ENCODE results near the gene ESR1.

Gene ESR1

GRCh38 chr6:152085451-152085921 is 278.0 kb downstream of the ESR1 start:
- TF ChIP-seq CTCF (conservative IDR thresholded peaks at IDR 0.05; ENCODE audit: control insufficient read depth, insufficient read depth, low read depth, low read length): no peak
- DNase-seq (ENCODE audit: low read depth): peak; percentile 48
- no peak overlapping the region for H3K4me3 ChIP-seq (ENCODE audit: control insufficient read depth, low read depth, low read length)

DNA sequence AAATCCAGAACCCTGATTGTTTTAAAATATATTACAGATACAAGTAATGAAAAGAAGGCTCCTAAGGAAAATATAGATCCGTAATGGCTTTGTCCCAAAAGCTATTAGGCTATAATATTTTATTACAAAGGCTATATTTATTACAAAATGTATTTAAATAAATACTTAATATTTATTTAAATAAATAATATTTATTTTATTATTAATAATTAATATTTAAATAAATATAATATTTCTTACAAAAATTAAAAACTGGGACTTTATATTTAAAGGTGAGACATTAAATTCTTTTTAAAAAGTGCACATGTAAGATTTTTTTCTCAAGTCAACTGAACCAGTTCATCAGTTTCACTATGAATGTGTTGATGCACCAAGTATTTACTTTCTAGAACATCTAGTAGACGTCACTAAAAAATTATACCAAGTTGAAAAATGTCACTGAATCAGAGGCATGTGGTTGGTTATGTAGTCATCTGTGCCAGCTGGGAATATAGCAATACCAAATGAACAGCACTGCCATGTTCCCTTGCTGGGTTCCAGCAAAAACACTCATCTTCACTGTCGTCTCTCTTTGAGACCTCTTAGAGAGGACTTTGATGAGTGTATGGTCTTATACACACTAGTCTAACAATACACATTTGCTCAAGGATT is 278.9 kb downstream of the ESR1 start:
- peak; percentile 44 for DNase-seq (ENCODE audit: low read depth)
- no peak for TF ChIP-seq CTCF (conservative IDR thresholded peaks at IDR 0.05; ENCODE audit: control insufficient read depth, insufficient read depth, low read depth, low read length)
- no peak overlapping the region for H3K4me3 ChIP-seq (ENCODE audit: control insufficient read depth, low read depth, low read length)

- TF ChIP-seq CTCF (conservative IDR thresholded peaks at IDR 0.05; ENCODE audit: control insufficient read depth, insufficient read depth, low read depth, low read length): no peak
- no peak for DNase-seq (ENCODE audit: low read depth)
- H3K4me3 ChIP-seq (ENCODE audit: control insufficient read depth, low read depth, low read length): no peak overlapping the region
Observed at GRCh38 chr6:152087096-152087495, 279.6 kb downstream of the ESR1 start.

GRCh38 chr6:152087701-152088100 is 280.2 kb downstream of the ESR1 start:
- H3K4me3 ChIP-seq (ENCODE audit: control insufficient read depth, low read depth, low read length): no peak overlapping the region
- no peak for TF ChIP-seq CTCF (conservative IDR thresholded peaks at IDR 0.05; ENCODE audit: control insufficient read depth, insufficient read depth, low read depth, low read length)
- no peak for DNase-seq (ENCODE audit: low read depth)

DNA sequence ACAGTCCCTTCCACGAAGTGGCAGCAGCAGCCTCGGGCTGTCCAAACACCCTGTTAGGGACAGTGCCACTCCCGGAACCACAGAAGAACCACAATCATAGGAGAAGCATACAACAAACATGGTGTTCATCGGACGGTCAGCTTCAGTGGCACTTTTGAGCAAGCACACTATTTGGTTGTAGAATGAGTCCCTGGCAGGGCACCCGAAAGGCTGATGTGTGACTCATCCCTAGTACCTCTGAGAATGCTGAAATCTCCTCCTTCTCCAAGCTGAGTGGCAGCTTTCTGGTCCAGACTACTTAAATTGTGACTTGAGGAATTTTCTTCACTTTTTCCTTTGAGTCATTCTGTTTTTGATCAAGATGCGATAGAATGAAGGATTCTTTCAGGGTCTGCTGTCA is 282.5 kb downstream of the ESR1 start:
- H3K4me3 ChIP-seq (ENCODE audit: control insufficient read depth, low read depth, low read length): no peak overlapping the region
- TF ChIP-seq CTCF (conservative IDR thresholded peaks at IDR 0.05; ENCODE audit: control insufficient read depth, insufficient read depth, low read depth, low read length): no peak
- peak; percentile 77 for DNase-seq (ENCODE audit: low read depth)

GRCh38 chr6:152091201-152091600 is 283.7 kb downstream of the ESR1 start:
- H3K4me3 ChIP-seq (ENCODE audit: control insufficient read depth, low read depth, low read length): no peak overlapping the region
- DNase-seq (ENCODE audit: low read depth): no peak
- no peak for TF ChIP-seq CTCF (conservative IDR thresholded peaks at IDR 0.05; ENCODE audit: control insufficient read depth, insufficient read depth, low read depth, low read length)
